Dendritic cell treated with granulocyte-macrophage colony-stimulating factor and Interleukin-4, amounts not matched to agents 40 ng/mL and 50 ng/mL, for 4 days (primary cell): Measurements from ENCODE around the gene DPP10.

ENCODE experiments used
- H3K27ac Mint-ChIP-seq: one replicate; pipeline ENCODE4 v1.8.0; 2022; ENCODE audit warnings: mild to moderate bottlenecking, mixed read lengths
- H3K27me3 Mint-ChIP-seq: one replicate; pipeline ENCODE4 v1.8.0; 2022; ENCODE audit warnings: mild to moderate bottlenecking, mixed read lengths
- H3K36me3 Mint-ChIP-seq: one replicate; pipeline ENCODE4 v1.8.0; 2022; ENCODE audit warnings: low read depth, mixed read lengths
- H3K4me1 Mint-ChIP-seq: one replicate; pipeline ENCODE4 v1.8.0; 2022; ENCODE audit warnings: low read depth, mixed read lengths
- H3K4me3 Mint-ChIP-seq: one replicate; pipeline ENCODE4 v1.8.0; 2022; ENCODE audit warnings: mild to moderate bottlenecking, moderate library complexity, mixed read lengths
- H3K9me3 Mint-ChIP-seq: one replicate; pipeline ENCODE4 v1.8.0; 2022; ENCODE audit warnings: mixed read lengths
- intact Hi-C: fragments of 100-400 bp; cut with micrococcal nuclease; formaldehyde crosslinking; loops from one replicate; pipeline ENCODE4 v1.15.0; 2022

DPP10 gene

DNA sequence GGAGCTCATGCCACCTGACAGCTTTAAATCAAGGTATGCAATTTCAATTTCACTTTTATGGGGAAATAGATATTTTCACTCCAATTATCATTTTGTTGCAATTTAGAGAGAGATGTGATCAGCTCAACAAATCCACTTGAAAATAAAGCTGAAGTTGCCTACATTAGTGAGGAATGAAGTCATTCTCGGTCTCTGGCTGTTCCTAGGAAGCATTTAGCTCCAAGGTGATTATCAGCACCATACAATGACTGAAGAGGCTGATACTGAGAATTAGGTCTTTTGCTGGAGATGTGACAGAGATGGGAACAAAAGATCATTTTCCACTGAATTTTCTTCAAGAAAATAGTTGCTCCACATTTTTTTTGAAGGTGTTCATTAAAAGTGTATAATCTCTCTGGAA lies 1303.7 kb downstream of the DPP10 start:
- Mint-ChIP-seq H3K36me3 (no peaks in the 10 kb centered on the region), H3K27me3 (no peaks in the 10 kb centered on the region), H3K27ac (no peak overlapping the region), H3K4me3 (no peak overlapping the region), H3K4me1 (no peaks in the 10 kb centered on the region), H3K9me3 (peaks cover 26% of the 10 kb centered on the region)
- intact Hi-C loops = no loop called here

DNA sequence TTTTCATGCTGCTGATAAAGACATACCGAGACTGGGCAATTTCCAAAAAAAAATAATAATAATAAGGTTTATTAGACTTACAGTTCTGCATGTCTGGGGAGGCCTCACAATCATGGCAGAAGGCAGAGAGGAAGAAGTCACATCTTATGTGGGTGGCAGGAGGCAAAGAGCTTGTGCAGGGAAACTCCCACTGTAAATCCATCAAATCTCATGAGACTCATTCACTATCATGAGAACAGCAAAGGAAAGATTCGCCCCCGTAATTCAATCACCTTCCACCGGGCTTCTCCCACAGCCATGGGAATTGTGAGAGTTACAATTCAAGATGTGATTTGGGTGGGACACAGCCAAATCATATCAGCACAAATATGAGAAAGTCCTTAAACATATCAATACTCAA lies 1314.8 kb downstream of the DPP10 start:
- intact Hi-C loops = no loop called here
- no peaks in the 10 kb centered on the region for H3K4me1 Mint-ChIP-seq
- H3K27me3 Mint-ChIP-seq = no peaks in the 10 kb centered on the region
- H3K4me3 Mint-ChIP-seq = no peak overlapping the region
- H3K9me3 Mint-ChIP-seq = no peaks in the 10 kb centered on the region
- no peak overlapping the region for H3K27ac Mint-ChIP-seq
- no peaks in the 10 kb centered on the region for H3K36me3 Mint-ChIP-seq

DNA sequence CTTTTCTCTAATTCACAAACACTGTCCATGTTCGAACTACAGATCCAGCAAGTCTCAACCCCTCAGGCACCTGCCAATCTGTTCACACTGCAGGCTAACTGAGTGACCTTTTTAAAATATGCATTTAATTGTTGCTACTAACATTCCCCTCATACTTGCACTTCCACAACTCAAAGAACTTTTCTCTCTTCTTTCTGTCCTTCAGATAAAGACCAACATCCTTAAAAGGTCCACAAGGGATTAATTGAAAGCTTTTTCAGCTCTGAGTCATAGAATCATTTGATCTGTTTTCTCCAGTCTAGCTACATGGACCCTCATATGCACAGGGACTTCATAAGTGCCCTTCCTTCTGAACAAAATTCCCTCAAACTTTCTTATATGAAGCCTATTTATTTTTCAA lies 1321.2 kb downstream of the DPP10 start:
- no peak overlapping the region for H3K4me3 Mint-ChIP-seq
- intact Hi-C loops = no loop called here
- H3K27ac Mint-ChIP-seq = no peak overlapping the region
- H3K9me3 Mint-ChIP-seq = no peaks in the 10 kb centered on the region
- H3K4me1 Mint-ChIP-seq = no peaks in the 10 kb centered on the region
- H3K27me3 Mint-ChIP-seq = no peaks in the 10 kb centered on the region
- no peaks in the 10 kb centered on the region for H3K36me3 Mint-ChIP-seq

DNA sequence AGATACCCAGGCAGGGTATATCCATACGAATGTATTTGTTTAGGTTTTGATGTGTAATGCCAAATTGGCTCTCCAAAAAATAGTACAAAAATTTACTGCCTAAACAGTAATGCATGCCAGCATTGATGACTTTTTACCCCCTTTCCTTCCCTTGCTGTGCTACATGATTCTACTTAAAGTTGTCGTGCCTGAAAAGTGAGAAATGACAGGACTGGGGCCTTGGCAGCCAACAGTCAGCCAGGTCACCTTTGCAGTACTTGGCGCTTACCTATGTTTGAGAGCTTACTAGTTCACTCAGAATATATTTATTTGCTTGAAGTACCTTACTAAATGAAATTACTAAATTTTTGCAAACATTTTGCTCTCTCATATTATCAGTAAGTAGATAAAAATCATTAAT lies 1329.1 kb downstream of the DPP10 start:
- Mint-ChIP-seq H3K36me3 (no peaks in the 10 kb centered on the region), H3K9me3 (no peaks in the 10 kb centered on the region), H3K27me3 (no peaks in the 10 kb centered on the region), H3K4me1 (no peaks in the 10 kb centered on the region), H3K4me3 (no peak overlapping the region), H3K27ac (no peak overlapping the region)
- intact Hi-C loops = no loop called here

DNA sequence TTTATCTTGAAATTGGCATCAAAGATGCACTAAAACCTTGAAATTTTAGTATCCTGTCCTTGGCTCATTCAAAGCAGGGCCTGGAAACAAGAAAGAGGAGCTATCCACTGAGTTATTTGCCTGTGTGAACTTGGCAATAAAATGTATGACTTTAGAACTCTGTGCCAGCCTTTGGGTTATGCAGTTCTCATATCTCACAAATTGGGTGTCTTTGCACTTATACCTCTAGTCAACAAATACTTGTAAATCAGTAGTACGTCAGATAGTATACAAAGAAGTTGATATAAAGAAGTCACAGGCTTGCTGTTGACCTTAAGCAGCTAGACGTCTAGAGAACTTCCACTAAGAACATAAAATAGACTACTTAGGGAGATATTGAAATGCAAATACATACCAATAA lies 1331.9 kb downstream of the DPP10 start:
- no peaks in the 10 kb centered on the region for H3K27me3 Mint-ChIP-seq
- no peak overlapping the region for H3K27ac Mint-ChIP-seq
- no peaks in the 10 kb centered on the region for H3K4me1 Mint-ChIP-seq
- intact Hi-C loops = no loop called here
- no peaks in the 10 kb centered on the region for H3K36me3 Mint-ChIP-seq
- no peaks in the 10 kb centered on the region for H3K9me3 Mint-ChIP-seq
- H3K4me3 Mint-ChIP-seq = no peak overlapping the region

DNA sequence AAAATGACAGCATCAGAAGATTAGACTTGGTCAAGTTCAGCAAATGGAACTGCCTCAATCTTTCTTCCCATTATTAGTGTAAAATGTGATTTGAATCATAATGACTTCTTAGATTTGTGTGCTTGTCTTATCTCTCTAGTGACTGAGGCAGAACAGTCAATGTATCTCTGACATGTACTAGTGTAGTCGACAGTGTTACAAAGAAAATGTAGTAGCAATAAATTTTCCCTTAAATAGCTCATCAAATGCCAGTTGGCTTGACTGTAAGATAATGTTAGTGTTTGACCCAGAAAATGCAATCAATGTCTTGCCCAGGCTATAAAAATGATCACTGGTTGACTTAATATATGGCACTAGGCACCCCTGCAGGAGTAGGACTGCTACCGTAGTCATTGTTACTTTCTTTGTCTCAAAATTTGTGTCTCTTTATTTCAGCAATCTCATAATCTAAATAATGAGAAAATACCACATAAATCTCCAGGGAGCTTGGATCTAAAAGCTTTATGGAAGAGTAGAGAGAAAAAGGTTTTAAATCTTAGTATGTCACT lies 1336.7 kb downstream of the DPP10 start:
- Mint-ChIP-seq H3K4me1 (no peaks in the 10 kb centered on the region), H3K27me3 (no peaks in the 10 kb centered on the region), H3K27ac (no peak overlapping the region), H3K36me3 (no peaks in the 10 kb centered on the region), H3K4me3 (no peak overlapping the region), H3K9me3 (no peaks in the 10 kb centered on the region)
- intact Hi-C loops = no loop called here

DNA sequence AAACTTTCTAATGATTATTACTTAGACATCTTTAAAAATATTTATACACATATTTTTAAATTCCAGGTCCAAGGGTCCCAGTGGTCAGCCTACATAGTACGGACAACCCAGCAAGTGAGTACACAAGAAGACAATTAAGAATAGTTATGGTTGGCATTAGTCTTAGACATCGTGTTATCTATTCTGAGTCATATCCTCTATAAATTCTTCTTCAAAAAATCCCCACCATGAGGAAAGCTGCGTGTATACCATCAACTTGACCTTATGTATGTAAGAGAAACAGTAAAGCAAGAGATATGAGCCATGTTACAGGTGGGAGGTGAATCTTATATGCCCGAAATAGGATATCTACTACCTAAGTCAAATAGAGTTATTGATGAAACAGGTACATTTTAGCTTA lies 1339.8 kb downstream of the DPP10 start:
- Mint-ChIP-seq H3K4me1 (no peaks in the 10 kb centered on the region), H3K9me3 (peaks cover 23% of the 10 kb centered on the region), H3K27ac (no peak overlapping the region), H3K36me3 (no peaks in the 10 kb centered on the region), H3K4me3 (no peak overlapping the region), H3K27me3 (no peaks in the 10 kb centered on the region)
- intact Hi-C loops = no loop called here

DNA sequence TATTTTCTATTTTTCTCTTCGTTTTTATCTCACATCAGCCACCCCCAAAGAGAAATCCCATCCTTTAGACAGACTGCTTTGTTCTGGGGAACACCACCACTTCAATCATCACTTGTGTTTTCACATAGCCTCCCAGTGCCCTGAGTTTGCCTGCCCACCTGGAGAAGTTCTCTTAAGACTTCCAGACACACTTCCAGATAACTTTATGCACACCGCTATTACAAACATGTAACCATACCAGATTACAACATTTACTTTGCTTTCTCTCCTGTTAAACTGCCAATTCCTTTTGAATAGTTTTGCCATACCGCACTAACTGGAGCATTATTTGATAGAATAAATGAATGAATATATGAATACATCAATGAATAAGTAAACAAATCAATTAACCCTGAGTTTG lies 1353.6 kb downstream of the DPP10 start:
- no peaks in the 10 kb centered on the region for H3K36me3 Mint-ChIP-seq
- intact Hi-C loops = no loop called here
- no peaks in the 10 kb centered on the region for H3K4me1 Mint-ChIP-seq
- no peak overlapping the region for H3K4me3 Mint-ChIP-seq
- peaks cover 11% of the 10 kb centered on the region for H3K9me3 Mint-ChIP-seq
- no peaks in the 10 kb centered on the region for H3K27me3 Mint-ChIP-seq
- no peak overlapping the region for H3K27ac Mint-ChIP-seq

DNA sequence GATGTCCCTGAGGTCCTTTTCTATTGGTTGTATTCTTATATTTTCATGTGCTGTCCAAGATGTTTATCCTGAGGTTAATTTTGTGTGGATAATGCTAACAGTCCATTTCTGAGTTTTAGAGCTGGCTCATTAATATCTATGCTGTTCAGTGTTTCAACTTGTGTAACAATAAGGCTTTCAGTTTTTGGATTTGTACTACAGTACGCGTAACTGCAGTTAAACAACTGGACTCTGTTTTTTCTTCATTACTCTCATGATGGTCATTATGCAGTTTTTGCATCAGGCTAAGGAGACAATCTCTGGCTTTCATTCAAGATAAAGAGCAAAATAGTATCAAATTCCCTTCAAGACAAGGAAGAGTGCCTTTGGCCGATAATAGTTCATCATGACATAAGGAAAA lies 1364.8 kb downstream of the DPP10 start:
- Mint-ChIP-seq H3K9me3 (peaks cover 36% of the 10 kb centered on the region), H3K27ac (no peak overlapping the region), H3K4me1 (no peaks in the 10 kb centered on the region)

DNA sequence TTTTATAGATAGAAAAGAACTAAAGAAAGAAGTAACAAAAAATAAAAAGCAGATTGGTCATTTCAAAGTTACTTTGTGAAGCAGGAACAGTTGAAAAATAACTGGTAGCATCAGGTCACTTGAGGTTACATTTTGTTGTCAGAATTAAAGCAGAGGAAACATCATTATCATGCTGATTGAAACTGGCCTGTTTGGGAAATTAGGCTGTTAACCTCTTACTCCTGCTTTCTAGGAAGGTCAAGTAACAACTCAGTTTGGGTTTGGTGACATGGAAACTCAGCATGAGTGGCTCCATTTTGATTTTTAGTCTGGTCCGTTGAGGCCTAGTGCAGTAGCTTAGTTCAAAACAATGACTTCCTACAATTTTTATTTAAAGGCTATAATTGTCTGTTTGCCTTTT lies 1383.5 kb downstream of the DPP10 start:
- Mint-ChIP-seq H3K36me3 (no peaks in the 10 kb centered on the region), H3K9me3 (peaks cover 19% of the 10 kb centered on the region), H3K27ac (no peak overlapping the region), H3K4me1 (no peaks in the 10 kb centered on the region), H3K27me3 (no peaks in the 10 kb centered on the region), H3K4me3 (no peak overlapping the region)
- intact Hi-C loops = no loop called here

More for the DNA sequence above, 1364.8 kb downstream of the DPP10 start:
- no peaks in the 10 kb centered on the region for H3K36me3 Mint-ChIP-seq
- intact Hi-C loops = no loop called here
- H3K4me3 Mint-ChIP-seq = no peak overlapping the region
- H3K27me3 Mint-ChIP-seq = no peaks in the 10 kb centered on the region

DNA sequence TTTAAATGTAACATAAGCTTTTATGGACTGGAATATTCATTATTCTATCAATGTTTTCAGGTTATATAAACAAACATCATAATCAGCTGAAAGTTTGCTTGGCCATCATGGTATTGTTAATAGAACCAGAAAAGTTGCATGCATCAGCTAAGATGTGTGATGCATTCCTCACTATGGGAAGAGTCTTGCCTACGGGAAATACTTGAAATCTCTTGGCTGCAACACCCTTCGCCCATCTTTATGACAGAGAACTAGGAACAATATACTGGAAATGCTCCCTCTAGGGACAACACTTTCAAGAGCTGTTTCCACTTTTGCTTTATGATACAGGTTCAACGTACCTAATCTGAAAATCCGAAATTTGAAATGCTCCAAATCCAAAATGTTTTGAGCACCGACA lies 1390.8 kb downstream of the DPP10 start:
- Mint-ChIP-seq H3K27ac (no peak overlapping the region), H3K4me3 (no peak overlapping the region), H3K27me3 (no peaks in the 10 kb centered on the region), H3K9me3 (peaks cover 9% of the 10 kb centered on the region), H3K36me3 (no peaks in the 10 kb centered on the region), H3K4me1 (no peaks in the 10 kb centered on the region)
- intact Hi-C loops = no loop called here

DNA sequence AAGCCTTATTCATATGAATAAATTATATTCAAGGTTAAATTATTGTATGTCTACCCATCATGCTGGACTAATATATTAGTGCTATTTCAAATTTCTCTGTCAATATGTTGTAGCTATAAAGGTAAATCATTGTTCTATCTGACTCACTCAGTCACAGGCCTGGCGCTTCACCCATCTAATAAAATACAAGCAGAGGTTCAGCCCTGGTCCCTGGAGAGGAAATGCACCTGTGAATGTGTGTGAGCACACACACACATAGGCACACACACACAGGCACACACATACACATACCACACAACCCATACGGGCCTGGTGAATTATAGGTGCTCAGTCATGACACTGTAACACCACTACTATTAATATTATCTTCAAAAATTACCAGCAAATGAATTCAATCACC lies 1396.1 kb downstream of the DPP10 start:
- Mint-ChIP-seq H3K4me1 (no peaks in the 10 kb centered on the region), H3K27ac (no peak overlapping the region), H3K27me3 (no peaks in the 10 kb centered on the region), H3K36me3 (no peaks in the 10 kb centered on the region), H3K9me3 (no peaks in the 10 kb centered on the region), H3K4me3 (no peak overlapping the region)
- intact Hi-C loops = no loop called here

DNA sequence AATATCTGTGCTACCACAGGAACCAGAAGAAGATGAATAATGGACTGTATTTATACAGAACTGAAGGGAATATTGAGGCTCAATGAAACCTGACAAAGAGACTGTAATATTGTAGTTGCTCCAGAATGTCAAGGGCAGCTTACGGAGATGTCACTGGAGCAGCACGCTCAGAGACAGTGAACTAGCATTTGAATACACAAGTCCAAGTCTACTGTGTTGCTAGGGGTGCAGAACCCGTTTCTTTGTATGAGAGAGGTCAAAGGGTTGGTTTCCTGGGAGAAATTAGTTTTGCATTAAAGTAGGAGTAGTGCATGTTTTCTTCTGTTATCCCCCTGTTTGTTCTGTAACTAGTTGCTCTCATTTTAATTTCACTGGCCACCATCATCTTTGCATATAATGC lies 1399.9 kb downstream of the DPP10 start:
- no peaks in the 10 kb centered on the region for H3K9me3 Mint-ChIP-seq
- intact Hi-C loops = no loop called here
- H3K36me3 Mint-ChIP-seq = no peaks in the 10 kb centered on the region
- H3K4me1 Mint-ChIP-seq = no peaks in the 10 kb centered on the region
- H3K27me3 Mint-ChIP-seq = no peaks in the 10 kb centered on the region
- no peak overlapping the region for H3K4me3 Mint-ChIP-seq
- H3K27ac Mint-ChIP-seq = no peak overlapping the region

DNA sequence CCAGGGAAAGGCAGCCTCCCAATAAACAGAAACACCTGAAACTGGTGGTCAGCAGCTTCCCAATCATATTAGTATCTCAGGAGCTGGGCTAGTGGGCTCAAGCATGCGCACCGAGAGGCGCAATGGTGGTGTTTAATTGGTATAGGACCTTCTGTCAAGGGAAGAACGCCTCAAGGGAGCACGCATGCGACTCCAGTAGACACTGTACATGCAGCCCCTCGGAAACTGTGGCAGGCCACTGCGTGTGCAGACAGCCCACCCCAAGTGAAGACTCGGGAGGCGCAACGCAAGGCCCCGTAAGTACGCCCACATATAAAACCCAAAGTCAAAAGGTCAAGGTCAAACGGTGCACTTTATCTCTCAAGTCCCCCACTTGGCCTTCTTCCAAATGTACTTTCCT lies 1405.8 kb downstream of the DPP10 start:
- Mint-ChIP-seq H3K4me1 (no peaks in the 10 kb centered on the region), H3K9me3 (peaks cover 11% of the 10 kb centered on the region), H3K27me3 (no peaks in the 10 kb centered on the region)

DNA sequence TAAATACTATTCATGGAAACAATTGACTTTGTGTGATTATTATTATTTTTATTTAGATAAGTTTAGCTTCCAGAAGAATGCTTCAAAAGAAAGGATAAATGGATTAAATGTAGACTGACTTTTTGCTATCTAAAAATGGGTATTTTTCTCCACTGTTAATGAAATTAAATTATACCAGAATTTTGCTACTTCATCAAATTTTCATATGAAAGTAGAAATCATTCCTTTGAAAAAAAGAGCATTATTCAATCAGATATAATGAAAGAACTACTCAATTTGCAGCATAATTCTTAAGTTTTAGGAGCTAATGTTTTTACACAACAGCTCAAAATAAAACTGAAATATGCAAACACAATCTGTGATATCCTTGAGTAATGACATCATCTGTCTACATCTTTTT lies 1424.6 kb downstream of the DPP10 start:
- Mint-ChIP-seq H3K36me3 (no peaks in the 10 kb centered on the region), H3K4me3 (no peak overlapping the region), H3K27me3 (no peaks in the 10 kb centered on the region), H3K27ac (no peak overlapping the region), H3K9me3 (peaks cover 9% of the 10 kb centered on the region), H3K4me1 (no peaks in the 10 kb centered on the region)
- intact Hi-C loops = no loop called here

More for the DNA sequence above, 1405.8 kb downstream of the DPP10 start:
- no peaks in the 10 kb centered on the region for H3K36me3 Mint-ChIP-seq
- H3K27ac Mint-ChIP-seq = no peak overlapping the region
- H3K4me3 Mint-ChIP-seq = no peak overlapping the region
- intact Hi-C loops = no loop called here
